H1 (cell line): Measurements from ENCODE around the gene VPS13C. TPM values are rescaled to one million over a fixed set of nuclear protein-coding genes. Genes with fewer than 3 reads are reported as not detected.

Source experiments
- BRCA1 ChIP-seq: IDR thresholded peaks from 2 replicates; pipeline ENCODE4 v1.6.1; 2012; ENCODE audit warnings: low read depth, low read length, improper control_type of control experiment
- RAD21 ChIP-seq, 2 experiments: IDR thresholded peaks in 1 of 2; conservative IDR thresholded peaks in 1 of 2; 2 replicates each; pipeline ENCODE4 v1.6.1; 2011; ENCODE audit warnings: low read depth in 2 of 2, low read length in 2 of 2, improper control_type of control experiment in 1 of 2, inconsistent platforms in 1 of 2, mild to moderate bottlenecking in 1 of 2, moderate library complexity in 1 of 2
- SIX5 ChIP-seq: IDR thresholded peaks from 2 replicates; pipeline ENCODE4 v1.6.1; 2011; ENCODE audit warnings: mild to moderate bottlenecking, low read depth, low read length
- SUZ12 ChIP-seq: fragments of 200-600 bp; sonication (generic); IDR thresholded peaks from 2 replicates; pipeline ENCODE4 v1.6.1; 2012; ENCODE audit warnings: mild to moderate bottlenecking, inconsistent platforms, low read length, moderate library complexity, mixed read lengths
- TCF12 ChIP-seq: IDR thresholded peaks from 2 replicates; pipeline ENCODE4 v1.6.1; 2011; ENCODE audit warnings: low read depth, mild to moderate bottlenecking, low read length
- polyA plus RNA-seq, 7 experiments: library from polyadenylated mRNA; depleted of rRNA in 3 of 7; stranded (reverse) in 5 of 7; unstranded in 2 of 7; fragments of >200 nt in 5 of 7; fragments of 200-250 nt in 2 of 7; gene quantifications; 1 replicate in 5 of 7; 2 replicates in 1 of 7; 4 replicates in 1 of 7; pipeline versions ENCODE4 v1.2.1 to v1.2.3, GENCODE V29; 2011 to 2013; ENCODE audit warnings: missing spikeins in 2 of 7, mixed read lengths in 2 of 7
- total RNA-seq: library from RNA; stranded (reverse); fragmentation: NEBNext Ultra II Directional; extraction: Animal tissue kit (Norgen Biotek cat#: 25700); gene quantifications from 2 replicates; pipeline ENCODE4 v1.2.1, GENCODE V29; 2021
- TF ChIP-seq, protein P1 (sequence below): fragments of 300-600 bp; sonication (generic); IDR thresholded peaks from 2 replicates; pipeline ENCODE4 v1.7.1; 2012; ENCODE audit warnings: low read length, moderate library complexity, mild to moderate bottlenecking, inconsistent platforms; ENCODE audit not compliant: insufficient replicate concordance
- TF ChIP-seq, protein P2 (sequence below): IDR thresholded peaks from 2 replicates; pipeline ENCODE4 v1.6.1; 2011; ENCODE audit warnings: low read depth, mild to moderate bottlenecking, low read length; ENCODE audit not compliant: insufficient read depth

Gene VPS13C
- total and polyA plus RNA-seq, 2 of the 8 experiments (the other 6 are each of a cell fraction or from before 2014, with no cell fraction given): 4.8 to 18.8 TPM

- TF ChIP-seq, protein P1, sequence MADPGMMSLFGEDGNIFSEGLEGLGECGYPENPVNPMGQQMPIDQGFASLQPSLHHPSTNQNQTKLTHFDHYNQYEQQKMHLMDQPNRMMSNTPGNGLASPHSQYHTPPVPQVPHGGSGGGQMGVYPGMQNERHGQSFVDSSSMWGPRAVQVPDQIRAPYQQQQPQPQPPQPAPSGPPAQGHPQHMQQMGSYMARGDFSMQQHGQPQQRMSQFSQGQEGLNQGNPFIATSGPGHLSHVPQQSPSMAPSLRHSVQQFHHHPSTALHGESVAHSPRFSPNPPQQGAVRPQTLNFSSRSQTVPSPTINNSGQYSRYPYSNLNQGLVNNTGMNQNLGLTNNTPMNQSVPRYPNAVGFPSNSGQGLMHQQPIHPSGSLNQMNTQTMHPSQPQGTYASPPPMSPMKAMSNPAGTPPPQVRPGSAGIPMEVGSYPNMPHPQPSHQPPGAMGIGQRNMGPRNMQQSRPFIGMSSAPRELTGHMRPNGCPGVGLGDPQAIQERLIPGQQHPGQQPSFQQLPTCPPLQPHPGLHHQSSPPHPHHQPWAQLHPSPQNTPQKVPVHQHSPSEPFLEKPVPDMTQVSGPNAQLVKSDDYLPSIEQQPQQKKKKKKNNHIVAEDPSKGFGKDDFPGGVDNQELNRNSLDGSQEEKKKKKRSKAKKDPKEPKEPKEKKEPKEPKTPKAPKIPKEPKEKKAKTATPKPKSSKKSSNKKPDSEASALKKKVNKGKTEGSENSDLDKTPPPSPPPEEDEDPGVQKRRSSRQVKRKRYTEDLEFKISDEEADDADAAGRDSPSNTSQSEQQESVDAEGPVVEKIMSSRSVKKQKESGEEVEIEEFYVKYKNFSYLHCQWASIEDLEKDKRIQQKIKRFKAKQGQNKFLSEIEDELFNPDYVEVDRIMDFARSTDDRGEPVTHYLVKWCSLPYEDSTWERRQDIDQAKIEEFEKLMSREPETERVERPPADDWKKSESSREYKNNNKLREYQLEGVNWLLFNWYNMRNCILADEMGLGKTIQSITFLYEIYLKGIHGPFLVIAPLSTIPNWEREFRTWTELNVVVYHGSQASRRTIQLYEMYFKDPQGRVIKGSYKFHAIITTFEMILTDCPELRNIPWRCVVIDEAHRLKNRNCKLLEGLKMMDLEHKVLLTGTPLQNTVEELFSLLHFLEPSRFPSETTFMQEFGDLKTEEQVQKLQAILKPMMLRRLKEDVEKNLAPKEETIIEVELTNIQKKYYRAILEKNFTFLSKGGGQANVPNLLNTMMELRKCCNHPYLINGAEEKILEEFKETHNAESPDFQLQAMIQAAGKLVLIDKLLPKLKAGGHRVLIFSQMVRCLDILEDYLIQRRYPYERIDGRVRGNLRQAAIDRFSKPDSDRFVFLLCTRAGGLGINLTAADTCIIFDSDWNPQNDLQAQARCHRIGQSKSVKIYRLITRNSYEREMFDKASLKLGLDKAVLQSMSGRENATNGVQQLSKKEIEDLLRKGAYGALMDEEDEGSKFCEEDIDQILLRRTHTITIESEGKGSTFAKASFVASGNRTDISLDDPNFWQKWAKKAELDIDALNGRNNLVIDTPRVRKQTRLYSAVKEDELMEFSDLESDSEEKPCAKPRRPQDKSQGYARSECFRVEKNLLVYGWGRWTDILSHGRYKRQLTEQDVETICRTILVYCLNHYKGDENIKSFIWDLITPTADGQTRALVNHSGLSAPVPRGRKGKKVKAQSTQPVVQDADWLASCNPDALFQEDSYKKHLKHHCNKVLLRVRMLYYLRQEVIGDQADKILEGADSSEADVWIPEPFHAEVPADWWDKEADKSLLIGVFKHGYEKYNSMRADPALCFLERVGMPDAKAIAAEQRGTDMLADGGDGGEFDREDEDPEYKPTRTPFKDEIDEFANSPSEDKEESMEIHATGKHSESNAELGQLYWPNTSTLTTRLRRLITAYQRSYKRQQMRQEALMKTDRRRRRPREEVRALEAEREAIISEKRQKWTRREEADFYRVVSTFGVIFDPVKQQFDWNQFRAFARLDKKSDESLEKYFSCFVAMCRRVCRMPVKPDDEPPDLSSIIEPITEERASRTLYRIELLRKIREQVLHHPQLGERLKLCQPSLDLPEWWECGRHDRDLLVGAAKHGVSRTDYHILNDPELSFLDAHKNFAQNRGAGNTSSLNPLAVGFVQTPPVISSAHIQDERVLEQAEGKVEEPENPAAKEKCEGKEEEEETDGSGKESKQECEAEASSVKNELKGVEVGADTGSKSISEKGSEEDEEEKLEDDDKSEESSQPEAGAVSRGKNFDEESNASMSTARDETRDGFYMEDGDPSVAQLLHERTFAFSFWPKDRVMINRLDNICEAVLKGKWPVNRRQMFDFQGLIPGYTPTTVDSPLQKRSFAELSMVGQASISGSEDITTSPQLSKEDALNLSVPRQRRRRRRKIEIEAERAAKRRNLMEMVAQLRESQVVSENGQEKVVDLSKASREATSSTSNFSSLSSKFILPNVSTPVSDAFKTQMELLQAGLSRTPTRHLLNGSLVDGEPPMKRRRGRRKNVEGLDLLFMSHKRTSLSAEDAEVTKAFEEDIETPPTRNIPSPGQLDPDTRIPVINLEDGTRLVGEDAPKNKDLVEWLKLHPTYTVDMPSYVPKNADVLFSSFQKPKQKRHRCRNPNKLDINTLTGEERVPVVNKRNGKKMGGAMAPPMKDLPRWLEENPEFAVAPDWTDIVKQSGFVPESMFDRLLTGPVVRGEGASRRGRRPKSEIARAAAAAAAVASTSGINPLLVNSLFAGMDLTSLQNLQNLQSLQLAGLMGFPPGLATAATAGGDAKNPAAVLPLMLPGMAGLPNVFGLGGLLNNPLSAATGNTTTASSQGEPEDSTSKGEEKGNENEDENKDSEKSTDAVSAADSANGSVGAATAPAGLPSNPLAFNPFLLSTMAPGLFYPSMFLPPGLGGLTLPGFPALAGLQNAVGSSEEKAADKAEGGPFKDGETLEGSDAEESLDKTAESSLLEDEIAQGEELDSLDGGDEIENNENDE: no peak
- TF ChIP-seq RAD21 (IDR thresholded peaks at IDR 0.05 in 1 of 2, conservative IDR thresholded peaks at IDR 0.05 in 1 of 2; ENCODE audit: low read depth in 2 of 2, low read length in 2 of 2) (no peak), BRCA1 (no peak), SUZ12 (no peak), SIX5 (no peak), TCF12 (no peak)
- TF ChIP-seq, protein P2, sequence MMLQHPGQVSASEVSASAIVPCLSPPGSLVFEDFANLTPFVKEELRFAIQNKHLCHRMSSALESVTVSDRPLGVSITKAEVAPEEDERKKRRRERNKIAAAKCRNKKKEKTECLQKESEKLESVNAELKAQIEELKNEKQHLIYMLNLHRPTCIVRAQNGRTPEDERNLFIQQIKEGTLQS: no peak
- TF ChIP-seq, all 59 proteins: peak for 0
Measured at GRCh38 chr15:61916104-61916503, 144.1 kb downstream of the VPS13C start (continued).
